ENCODE results near the gene SNX32. TPM values are rescaled to one million over a fixed set of nuclear protein-coding genes. Genes with fewer than 3 reads are reported as not detected.

SNX32 gene
- total RNA-seq (2014; rRNA removed; shearing (Covaris generic)): 0.20 TPM in 1 of 2 replicates, not detected in the other

DNA sequence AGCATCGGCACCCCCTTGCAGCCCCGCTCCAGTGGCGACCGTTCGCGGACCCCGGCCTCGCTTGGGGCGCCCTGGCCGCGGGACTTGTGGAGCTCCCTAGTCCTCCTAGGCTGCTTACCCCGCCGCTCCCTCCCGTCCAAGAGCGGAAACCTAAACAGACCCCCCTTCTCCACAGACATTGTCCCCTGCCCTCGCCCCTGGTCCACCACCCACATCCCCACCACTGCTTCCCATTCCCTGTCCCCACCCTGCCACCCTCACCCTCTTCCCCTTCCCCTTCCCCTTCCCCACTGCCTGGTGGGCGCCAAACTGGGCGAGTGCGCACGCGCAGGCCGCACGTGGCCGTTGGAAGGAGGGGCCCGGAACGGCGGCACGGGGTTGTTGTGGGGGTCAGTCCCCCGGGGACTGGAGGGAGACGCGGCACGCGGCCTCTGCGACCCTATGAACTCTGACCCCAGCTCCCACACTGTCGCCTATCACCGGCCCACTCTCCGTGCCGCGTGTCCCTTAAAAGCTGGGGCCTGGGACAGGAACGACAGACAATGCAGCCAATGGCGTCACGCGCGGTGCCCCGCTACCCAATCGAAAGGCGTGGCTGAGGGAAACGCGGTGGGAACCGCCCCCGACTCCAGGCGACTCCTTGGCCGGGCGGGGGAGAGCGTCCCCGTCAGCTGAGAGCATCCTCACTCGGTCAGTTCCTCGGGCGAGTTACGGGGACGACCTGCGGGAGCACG lies at the start of gene SNX32:
SNX32 (plus strand) TSS at position 667 of the 734 bp plus-strand sequence. CDS start 103 bp downstream, outside the sequence.
- DNase-seq (ENCODE audit: low read depth): peak; percentile 92

- DNase-seq (ENCODE audit: low read depth): no peak
Observed at GRCh38 chr11:65785319-65786007, 48.3 kb upstream of the SNX32 start.

- DNase-seq (ENCODE audit: low read depth): no peak
Observed at GRCh38 chr11:65786008-65786785, 47.6 kb upstream of the SNX32 start.

GRCh38 chr11:65786786-65787636 lies 46.8 kb upstream of the SNX32 start, which contains the start of gene OVOL1:
TSS of gene OVOL1 (plus strand) at chr11:65787063. CDS start at chr11:65787374, 311 bp downstream.
- DNase-seq (ENCODE audit: low read depth): no peak

- DNase-seq (ENCODE audit: low read depth): no peak
Observed at GRCh38 chr11:65787649-65788622, 45.8 kb upstream of the SNX32 start.

- no peak for DNase-seq (ENCODE audit: low read depth)
Observed at GRCh38 chr11:65788821-65789220, 44.9 kb upstream of the SNX32 start.

- DNase-seq (ENCODE audit: low read depth): no peak
Observed at GRCh38 chr11:65789230-65790103, 44.3 kb upstream of the SNX32 start.

DNA sequence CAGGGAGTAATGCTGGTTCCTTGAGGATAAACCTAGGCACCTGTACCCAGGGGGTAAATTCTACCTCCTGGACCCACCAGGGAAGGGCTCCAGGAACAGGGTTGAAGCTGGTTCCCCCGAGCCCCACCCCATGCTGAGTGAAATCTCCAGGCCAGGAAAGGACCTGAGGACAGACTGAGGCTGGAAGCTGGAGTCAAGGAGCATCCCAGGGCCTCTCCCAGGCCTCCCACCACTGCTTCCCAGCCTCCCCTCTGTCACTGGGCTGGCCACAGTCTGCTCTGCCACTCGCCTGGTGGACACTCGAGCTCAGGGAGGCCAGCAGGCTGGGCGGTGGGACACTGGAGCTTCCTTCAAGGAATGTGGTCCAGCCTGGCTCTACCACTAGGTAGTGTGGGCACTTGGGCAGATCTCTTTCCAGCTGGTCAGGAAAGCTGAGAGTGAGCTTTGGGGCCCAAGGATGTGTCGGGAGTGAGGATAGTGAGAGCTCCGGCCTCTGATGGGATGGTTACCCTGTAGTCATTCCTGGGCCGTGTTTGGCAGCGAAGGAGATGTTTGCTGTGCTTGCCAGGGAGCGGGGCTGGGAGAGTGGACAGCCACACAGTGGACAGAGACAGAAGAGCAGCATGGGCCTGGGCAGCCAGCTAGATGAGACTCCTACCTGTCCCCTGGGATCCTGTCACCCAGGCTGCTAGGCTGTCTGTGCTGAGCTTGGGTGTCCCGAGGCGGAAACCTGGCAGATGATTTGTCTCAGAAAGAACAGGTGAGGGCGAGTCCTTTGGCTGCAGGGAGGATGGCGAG lies 43.5 kb upstream of the SNX32 start:
- DNase-seq (ENCODE audit: low read depth): no peak

GRCh38 chr11:65790902-65791650 lies 42.7 kb upstream of the SNX32 start:
- DNase-seq (ENCODE audit: low read depth): no peak

GRCh38 chr11:65791719-65792213 lies 42.0 kb upstream of the SNX32 start:
- peak; percentile 53 for DNase-seq (ENCODE audit: low read depth)

GRCh38 chr11:65792456-65792855 lies 41.3 kb upstream of the SNX32 start:
- DNase-seq (ENCODE audit: low read depth): no peak

DNA sequence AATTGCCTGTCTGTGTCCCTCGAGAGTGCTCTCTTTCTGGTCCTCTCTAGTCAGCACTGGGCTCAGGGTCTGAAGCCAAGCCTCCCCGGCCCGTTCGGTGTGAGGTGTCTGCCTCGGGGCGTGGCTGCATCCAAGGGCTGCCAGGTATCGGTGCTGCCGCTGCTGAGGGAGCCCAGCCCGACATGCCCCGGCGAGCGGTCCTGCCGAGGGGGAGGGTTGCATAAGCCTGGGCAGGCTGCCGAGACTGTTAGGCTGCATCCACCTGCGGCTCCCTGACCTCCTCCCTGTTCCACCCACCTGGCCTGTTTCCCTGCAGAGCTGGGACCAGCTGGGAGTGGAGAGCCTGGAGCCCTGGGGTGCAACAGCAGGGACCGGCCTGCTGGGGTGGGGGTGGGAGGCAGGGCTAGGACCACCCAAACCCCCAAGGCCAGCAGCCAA lies 40.6 kb upstream of the SNX32 start:
- DNase-seq (ENCODE audit: low read depth): no peak

DNA sequence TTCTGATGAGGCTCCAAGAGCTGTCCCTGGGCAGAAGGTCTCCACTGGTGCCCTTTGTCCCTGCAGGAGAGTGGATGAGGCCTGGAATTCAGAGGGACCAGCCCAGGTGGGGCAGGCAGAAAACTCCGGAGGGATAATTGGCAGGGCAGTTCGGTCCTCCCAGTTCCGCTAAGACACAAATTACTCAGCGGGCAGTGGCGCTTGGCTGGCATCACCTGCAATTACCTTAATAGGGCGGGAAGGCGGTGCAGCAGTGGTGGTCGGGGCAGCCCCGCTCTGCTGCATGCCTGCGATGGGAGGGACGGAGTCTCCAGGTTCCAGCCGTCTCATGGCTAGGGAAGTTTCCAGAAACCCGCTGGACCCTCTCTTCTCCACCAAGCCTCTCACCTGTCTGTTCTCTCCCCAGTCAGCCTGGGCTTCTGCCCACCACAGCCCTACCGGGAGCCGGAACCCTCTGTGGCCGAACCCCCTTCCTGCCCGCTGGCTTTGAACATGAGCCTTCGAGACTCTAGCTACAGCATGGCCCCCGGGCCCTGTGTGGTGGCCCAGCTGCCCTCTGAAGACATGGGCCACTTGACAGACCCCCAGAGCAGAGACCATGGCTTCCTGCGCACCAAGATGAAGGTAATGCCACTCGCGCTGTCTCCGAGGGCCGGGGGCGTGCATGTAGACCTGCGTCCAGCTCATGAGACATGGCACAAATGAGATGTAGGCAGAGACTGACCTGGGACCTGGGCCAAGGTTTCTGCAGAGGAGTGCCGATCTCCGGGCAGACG lies 40.0 kb upstream of the SNX32 start:
- no peak for DNase-seq (ENCODE audit: low read depth)

GRCh38 chr11:65794570-65795510 lies 38.9 kb upstream of the SNX32 start:
- DNase-seq (ENCODE audit: low read depth): no peak
